GM12878 (cell line): ENCODE results near the gene CD93. TPM values are rescaled to one million over a fixed set of nuclear protein-coding genes. Genes with fewer than 3 reads are reported as not detected.

ENCODE experiments used
- ATAC-seq: fragments of 200-7000 bp; cut with Tn5 transposase; 3 replicates; pipeline ENCODE4 v1.9.1; 2020; ENCODE audit warnings: mild to moderate bottlenecking, moderate library complexity
- BruUV-seq: library from RNA; stranded (reverse); fragments of 400-500 nt; replicated peaks from 2 replicates; lab custom pipeline; 2021; lab: Mats Ljungman, UMichigan
- CTCF ChIA-PET: fragments of 300-600 bp; sonication (Branson Sonifier 250); formaldehyde crosslinking; extraction: SDS; loops from one replicate; lab custom pipeline; 2021; ENCODE audit warnings: inconsistent platforms; lab: Yijun Ruan, JAX
- POLR2A ChIA-PET: fragments of 350-600 bp; formaldehyde crosslinking; extraction: SDS; loops from one replicate; lab custom pipeline; 2021; ENCODE audit warnings: inconsistent platforms; lab: Charles Lee
- RAD21 ChIA-PET: fragments of 300-600 bp; sonication (Branson Sonifier 250); formaldehyde crosslinking; loops from one replicate; lab custom pipeline; 2023; ENCODE audit warnings: antibody characterized with exemption; ENCODE audit not compliant: unreplicated experiment; lab: Charles Lee
- SMC1A ChIA-PET: fragments of 300-600 bp; sonication (Branson Sonifier 250); formaldehyde crosslinking; loops from one replicate; lab custom pipeline; 2023; ENCODE audit not compliant: unreplicated experiment, uncharacterized antibody; lab: Charles Lee
- DNase-seq: peaks from one replicate; pipeline ENCODE4 v3.0.0-alpha.2; 2011; ENCODE audit warnings: low read depth, low spot score
- FAIRE-seq: peaks from 3 replicates; lab custom pipeline; 2011; peaks lifted over from hg19 to GRCh38; lab: Jason Lieb, UNC
- H2AFZ ChIP-seq: 2 replicates; pipeline ENCODE4 v1.6.0; 2011; ENCODE audit warnings: low read depth, low read length, control low read depth; ENCODE audit not compliant: control insufficient read depth
- H3K27ac ChIP-seq: 2 replicates; pipeline ENCODE4 v1.5.1; 2011; ENCODE audit warnings: control low read depth; ENCODE audit not compliant: control insufficient read depth, insufficient read depth
- H3K27me3 ChIP-seq, 2 experiments: replicated peaks in 1 of 2; 2 replicates each; pipeline versions ENCODE4 v1.6.0 to v1.6.1; 2011; ENCODE audit warnings: low read length in 1 of 2; ENCODE audit not compliant: control insufficient read depth in 2 of 2, insufficient read depth in 2 of 2
- H3K36me3 ChIP-seq, 2 experiments: 2 replicates each; pipeline ENCODE4 v1.5.1; 2011; ENCODE audit warnings: low read length in 1 of 2; ENCODE audit not compliant: control insufficient read depth in 2 of 2, insufficient read depth in 2 of 2
- H3K4me1 ChIP-seq: 2 replicates; pipeline ENCODE4 v1.6.1; 2011; ENCODE audit warnings: mild to moderate bottlenecking, low read length, moderate library complexity, mixed read lengths; ENCODE audit not compliant: control insufficient read depth, insufficient read depth
- H3K4me2 ChIP-seq: 2 replicates; pipeline ENCODE4 v1.6.0; 2011; ENCODE audit warnings: control low read depth; ENCODE audit not compliant: control insufficient read depth, insufficient read depth
- H3K4me3 ChIP-seq: fragments of 200-600 bp; sonication (generic); 2 replicates; pipeline ENCODE4 v1.5.1; 2016
- H3K79me2 ChIP-seq: 2 replicates; pipeline ENCODE4 v1.6.0; 2011; ENCODE audit warnings: low read length; ENCODE audit not compliant: control insufficient read depth, insufficient read depth
- H3K9ac ChIP-seq: 2 replicates; pipeline ENCODE4 v1.8.0; 2011; ENCODE audit warnings: low read length, control low read depth, mixed read lengths; ENCODE audit not compliant: control insufficient read depth, insufficient read depth
- H3K9me3 ChIP-seq: replicated peaks from 3 replicates; pipeline ENCODE4 v1.5.1; 2011; ENCODE audit warnings: mild to moderate bottlenecking, low read length; ENCODE audit not compliant: control insufficient read depth, insufficient read depth
- H4K20me1 ChIP-seq: 2 replicates; pipeline ENCODE4 v1.6.0; 2011; ENCODE audit not compliant: control insufficient read depth, insufficient read depth
- ATF7 ChIP-seq: fragments of 450-650 bp; IDR thresholded peaks from 2 replicates; pipeline ENCODE4 v1.6.1; 2016; ENCODE audit warnings: low read depth, mild to moderate bottlenecking
- BRCA1 ChIP-seq: IDR thresholded peaks from 2 replicates; pipeline ENCODE4 v1.6.1; 2011; ENCODE audit warnings: low read depth, low read length, improper control_type of control experiment
- CHD2 ChIP-seq: IDR thresholded peaks from 2 replicates; pipeline ENCODE4 v1.6.1; 2011; ENCODE audit warnings: low read depth, low read length, improper control_type of control experiment, borderline replicate concordance
- CTCF ChIP-seq, 3 experiments: IDR thresholded peaks in 2 of 3; conservative IDR thresholded peaks in 1 of 3; 2 replicates each; pipeline ENCODE4 v1.5.1; 2011; ENCODE audit warnings: low read depth in 3 of 3, low read length in 3 of 3, mild to moderate bottlenecking in 3 of 3, control low read depth in 2 of 3, moderate library complexity in 2 of 3, inconsistent platforms in 1 of 3, mixed read lengths in 1 of 3; ENCODE audit not compliant: control insufficient read depth in 2 of 3, insufficient read depth in 1 of 3; ENCODE audit errors: extremely low read depth in 1 of 3
- MAX ChIP-seq: IDR thresholded peaks from 2 replicates; pipeline ENCODE4 v1.6.1; 2012; ENCODE audit warnings: low read depth, low read length, improper control_type of control experiment
- MYB ChIP-seq: fragments of 150-350 bp; IDR thresholded peaks from 2 replicates; pipeline ENCODE4 v1.6.1; 2014; ENCODE audit warnings: mild to moderate bottlenecking, low read depth, low read length, borderline replicate concordance
- RB1 ChIP-seq: fragments of 450-650 bp; formaldehyde crosslinking; IDR thresholded peaks from 2 replicates; pipeline ENCODE4 v1.6.1; 2017; ENCODE audit warnings: mild to moderate bottlenecking, borderline replicate concordance
- SPI1 ChIP-seq: IDR thresholded peaks from 2 replicates; pipeline ENCODE4 v1.6.1; 2011; ENCODE audit warnings: low read depth, mild to moderate bottlenecking, low read length, moderate library complexity, borderline replicate concordance; ENCODE audit not compliant: insufficient read depth
- STAT3 ChIP-seq: IDR thresholded peaks from 2 replicates; pipeline ENCODE4 v1.6.1; 2011; ENCODE audit warnings: low read depth, low read length, improper control_type of control experiment
- ZBTB11 ChIP-seq: fragments of 450-650 bp; formaldehyde crosslinking; IDR thresholded peaks from 2 replicates; pipeline ENCODE4 v1.5.0; 2022; ENCODE audit warnings: mild to moderate bottlenecking, missing genetic modification characterization
- WGBS: methylation state at CpG from one replicate; pipeline ENCODE4 v1.1.6; 2016; ENCODE audit warnings: low lambda C conversion rate; ENCODE audit not compliant: insufficient replicate concordance, insufficient coverage; ENCODE audit errors: missing lambda C conversion rate; 5-methylcytosine and 5-hydroxymethylcytosine counted together
- in situ Hi-C: fragments of 300-500 bp; cut with MboI; formaldehyde crosslinking; loops from 9 replicates; pipeline ENCODE4 v1.14.3; 2018; ENCODE audit warnings: mixed read lengths
- intact Hi-C: fragments of 100-400 bp; cut with micrococcal nuclease; formaldehyde crosslinking; loops from one replicate; pipeline ENCODE4 v1.14.2; 2022; ENCODE audit not compliant: unreplicated experiment
- polyA plus RNA-seq, 11 experiments: library from polyadenylated mRNA; depleted of rRNA in 4 of 11; unstranded in 6 of 11; stranded (reverse) in 5 of 11; fragments of >200 nt; fragmentation: Nextera tagmentation in 4 of 11; fragmentation: Illumina TruSeq in 1 of 11; extraction: Ambion mirVana in 4 of 11; extraction: Trizol in 1 of 11; gene quantifications; 1 replicate in 1 of 11; 2 replicates in 10 of 11; pipeline versions ENCODE4 v1.2.1 to v1.2.3, GENCODE V29; 2011 to 2016; ENCODE audit warnings: inconsistent platforms in 2 of 11, missing spikeins in 2 of 11, low read depth in 1 of 11
- total RNA-seq, 4 experiments: library from RNA; depleted of rRNA in 3 of 4; stranded (reverse); fragments of >200 nt in 3 of 4; fragmentation: Illumina TruSeq in 1 of 4; extraction: Trizol in 1 of 4; gene quantifications; 2 replicates each; pipeline versions ENCODE4 v1.2.1 to v1.2.3, GENCODE V29; 2013 to 2021

Gene CD93
- total and polyA plus RNA-seq, 10 of the 15 experiments (the other 5 are each of a cell fraction or from before 2014, with no cell fraction given) = 0.20 to 2.7 (median 0.92) TPM

- H3K79me2 ChIP-seq = no peaks in the 10 kb centered on the region
- H3K27ac ChIP-seq = no peak overlapping the region
- no TSS peak for BruUV-seq
- DNase-seq (no peak), ATAC-seq (no peak), FAIRE-seq (no peak)
- no peaks in the 10 kb centered on the region for H3K9me3 ChIP-seq
- no peak overlapping the region for H3K4me3 ChIP-seq
- H4K20me1 ChIP-seq = no peaks in the 10 kb centered on the region
- ChIA-PET CTCF (interaction anchor here (1.3 to 1.6 kb wide), 2 partner anchors 28 to 67 kb away, joined by 4 to 5 read pairs; no protein-coding TSS in a partner anchor), POLR2A (interaction anchor here (0.6 to 1.5 kb wide), 2 partner anchors 26 to 28 kb away, joined by 3 to 5 read pairs; no protein-coding TSS in a partner anchor), RAD21 (interaction anchor here (0.6 to 4.2 kb wide), 10 partner anchors 7 to 83 kb away, joined by 3 to 22 read pairs (median 6); partner anchors contain the start of gene CD93), SMC1A (interaction anchor here (0.7 to 4.1 kb wide), 14 partner anchors 7 to 58 kb away, joined by 3 to 21 read pairs (median 3); no protein-coding TSS in a partner anchor)
- no peak overlapping the region for H3K9ac ChIP-seq
- WGBS = 11% methylated on average over 9 of the region's 9 CpGs
- no peaks in the 10 kb centered on the region for H3K36me3 ChIP-seq
- H2AFZ ChIP-seq = no peak overlapping the region
- no peak overlapping the region for H3K4me2 ChIP-seq
- in situ Hi-C loops = loop anchor here (5.0 kb wide), 1 partner anchor 34 kb away; no protein-coding TSS in a partner anchor
- intact Hi-C loops = no loop called here
- peaks cover 27% of the 10 kb centered on the region for H3K4me1 ChIP-seq
- TF ChIP-seq BRCA1 (no peak), CHD2 (no peak), ATF7 (no peak), MAX (no peak), CTCF (IDR thresholded peaks at IDR 0.05 in 2 of 3, conservative IDR thresholded peaks at IDR 0.05 in 1 of 3; ENCODE audit: control insufficient read depth in 2 of 3, extremely low read depth in 1 of 3, insufficient read depth in 1 of 3, low read depth in 3 of 3, low read length in 3 of 3) (no peak), MYB (no peak), SPI1 (no peak), STAT3 (no peak), ZBTB11 (CRISPR knock-in tag) (no peak), RB1 (no peak)
- no peaks in the 10 kb centered on the region; a peak in 2 of 4 replicates for H3K27me3 ChIP-seq
Measured at GRCh38 chr20:23118766-23119165, 32.6 kb upstream of the CD93 start.
